H9 (cell line): ENCODE results near the gene RC3H2. TPM values are rescaled to one million over a fixed set of nuclear protein-coding genes. Genes with fewer than 3 reads are reported as not detected.

ENCODE experiments used
- DNase-seq: peaks from one replicate; pipeline ENCODE4 v3.0.0-alpha.2; 2017
- H2AFZ ChIP-seq: one replicate; pipeline ENCODE4 v1.6.1; 2013; ENCODE audit warnings: mild to moderate bottlenecking, low read length, control low read depth, moderate library complexity
- H2AK5ac ChIP-seq: 2 replicates; pipeline ENCODE4 v1.6.1; 2013; ENCODE audit warnings: low read length, control low read depth, mixed read lengths; ENCODE audit not compliant: insufficient read length
- H2BK120ac ChIP-seq: one replicate; pipeline ENCODE4 v1.6.1; 2013; ENCODE audit warnings: low read depth, mild to moderate bottlenecking, low read length, control low read depth, inconsistent platforms; ENCODE audit not compliant: poor library complexity, severe bottlenecking
- H2BK12ac ChIP-seq: 2 replicates; pipeline ENCODE4 v1.6.1; 2013; ENCODE audit warnings: low read length, control low read depth, mixed read lengths, low read depth; ENCODE audit not compliant: insufficient read length
- H2BK15ac ChIP-seq: 2 replicates; pipeline ENCODE4 v1.6.1; 2013; ENCODE audit warnings: low read depth, low read length, control low read depth
- H2BK20ac ChIP-seq: one replicate; pipeline ENCODE4 v1.6.1; 2013; ENCODE audit warnings: low read depth, mild to moderate bottlenecking, low read length, control low read depth, inconsistent platforms; ENCODE audit not compliant: poor library complexity, severe bottlenecking
- H2BK5ac ChIP-seq: 2 replicates; pipeline ENCODE4 v1.6.1; 2013; ENCODE audit warnings: low read length, control low read depth, mixed read lengths; ENCODE audit not compliant: insufficient read length
- H3K14ac ChIP-seq: 2 replicates; pipeline ENCODE4 v1.6.1; 2013; ENCODE audit warnings: low read length, control low read depth; ENCODE audit not compliant: insufficient read depth
- H3K18ac ChIP-seq: 2 replicates; pipeline ENCODE4 v1.6.1; 2013; ENCODE audit warnings: low read depth, mild to moderate bottlenecking, mixed read lengths, low read length, control low read depth; ENCODE audit not compliant: insufficient read length
- H3K23ac ChIP-seq: 2 replicates; pipeline ENCODE4 v1.6.1; 2013; ENCODE audit warnings: low read length, control low read depth, mixed read lengths, low read depth; ENCODE audit not compliant: insufficient read length
- H3K23me2 ChIP-seq: 2 replicates; pipeline ENCODE4 v1.6.1; 2013; ENCODE audit warnings: low read depth, mild to moderate bottlenecking, mixed read lengths, low read length, control low read depth; ENCODE audit not compliant: insufficient read length, poor library complexity, severe bottlenecking
- H3K27ac ChIP-seq: 2 replicates; pipeline ENCODE4 v1.5.1; 2013; ENCODE audit warnings: low read length, control low read depth, mixed read lengths, low read depth; ENCODE audit not compliant: insufficient read length
- H3K27me3 ChIP-seq: 2 replicates; pipeline ENCODE4 v1.6.1; 2013; ENCODE audit warnings: low read length, control low read depth, inconsistent platforms; ENCODE audit not compliant: insufficient read depth
- H3K4ac ChIP-seq: 2 replicates; pipeline ENCODE4 v1.6.1; 2013; ENCODE audit warnings: low read depth, mild to moderate bottlenecking, control low read depth, inconsistent platforms, low read length, moderate library complexity
- H3K4me1 ChIP-seq: 2 replicates; pipeline ENCODE4 v1.6.1; 2013; ENCODE audit warnings: low read length, control low read depth, inconsistent platforms; ENCODE audit not compliant: insufficient read depth
- H3K4me2 ChIP-seq: 2 replicates; pipeline ENCODE4 v1.6.1; 2013; ENCODE audit warnings: low read length, control low read depth, mixed read lengths; ENCODE audit not compliant: insufficient read length, insufficient read depth
- H3K56ac ChIP-seq: 2 replicates; pipeline ENCODE4 v1.6.1; 2013; ENCODE audit warnings: low read depth, mild to moderate bottlenecking, mixed read lengths, low read length, control low read depth; ENCODE audit not compliant: insufficient read length
- H3K79me1 ChIP-seq: 2 replicates; pipeline ENCODE4 v1.6.1; 2013; ENCODE audit warnings: low read depth, mild to moderate bottlenecking, moderate library complexity, low read length, control low read depth, inconsistent platforms; ENCODE audit not compliant: insufficient read depth, poor library complexity, severe bottlenecking
- H3K79me2 ChIP-seq: 2 replicates; pipeline ENCODE4 v1.6.1; 2013; ENCODE audit warnings: low read length, control low read depth, inconsistent platforms; ENCODE audit not compliant: insufficient read depth
- H3K9ac ChIP-seq: 2 replicates; pipeline ENCODE4 v1.6.1; 2013; ENCODE audit warnings: low read length, control low read depth, mixed read lengths; ENCODE audit not compliant: insufficient read length; ENCODE audit errors: extremely low read depth
- H3K9me3 ChIP-seq: one replicate; pipeline ENCODE4 v1.6.1; 2013; ENCODE audit warnings: low read depth, low read length, inconsistent platforms; ENCODE audit not compliant: control insufficient read depth
- H3T11ph ChIP-seq: one replicate; pipeline ENCODE4 v1.6.1; 2013; ENCODE audit warnings: mild to moderate bottlenecking, low read length, control low read depth, inconsistent platforms
- H4K20me1 ChIP-seq: one replicate; pipeline ENCODE4 v1.6.1; 2013; ENCODE audit not compliant: control insufficient read depth, insufficient read length, insufficient read depth
- H4K5ac ChIP-seq: 2 replicates; pipeline ENCODE4 v1.6.1; 2013; ENCODE audit warnings: low read depth, mild to moderate bottlenecking, mixed read lengths, low read length, control low read depth; ENCODE audit not compliant: insufficient read length
- H4K8ac ChIP-seq: replicated peaks from 2 replicates; pipeline ENCODE4 v1.6.1; 2013; ENCODE audit warnings: low read length, control low read depth, mixed read lengths, low read depth; ENCODE audit not compliant: insufficient read length
- H4K91ac ChIP-seq: 2 replicates; pipeline ENCODE4 v1.6.1; 2013; ENCODE audit warnings: low read depth, mild to moderate bottlenecking, moderate library complexity, mixed read lengths, low read length, control low read depth; ENCODE audit not compliant: insufficient read length
- H3K27ac Mint-ChIP-seq, 3 experiments: 2 replicates in 2 of 3; 3 replicates in 1 of 3; pipeline ENCODE4 v1.8.0; 2020 to 2021; ENCODE audit warnings: mixed read lengths in 3 of 3, mild to moderate bottlenecking in 1 of 3, moderate library complexity in 1 of 3
- H3K27me3 Mint-ChIP-seq: 2 replicates; pipeline ENCODE4 v1.8.0; 2021; ENCODE audit warnings: low read depth, mild to moderate bottlenecking, moderate library complexity, mixed read lengths
- H3K36me3 Mint-ChIP-seq, 3 experiments: 2 replicates in 2 of 3; 3 replicates in 1 of 3; pipeline ENCODE4 v1.8.0; 2020 to 2021; ENCODE audit warnings: low read depth in 3 of 3, mixed read lengths in 3 of 3; ENCODE audit not compliant: insufficient read depth in 1 of 3
- H3K4me1 Mint-ChIP-seq, 2 experiments: 2 replicates each; pipeline ENCODE4 v1.8.0; 2020; ENCODE audit warnings: mixed read lengths in 2 of 2
- H3K4me3 Mint-ChIP-seq, 2 experiments: 2 replicates in 1 of 2; 3 replicates in 1 of 2; pipeline ENCODE4 v1.8.0; 2020 to 2021; ENCODE audit warnings: mild to moderate bottlenecking in 2 of 2, mixed read lengths in 2 of 2, moderate library complexity in 1 of 2
- H3K9me3 Mint-ChIP-seq, 2 experiments: 2 replicates in 1 of 2; 3 replicates in 1 of 2; pipeline ENCODE4 v1.8.0; 2020; ENCODE audit warnings: mild to moderate bottlenecking in 2 of 2, mixed read lengths in 2 of 2, moderate library complexity in 1 of 2
- CTCF ChIP-seq: fragments of 200-600 bp; sonication (generic); conservative IDR thresholded peaks from 3 replicates; pipeline ENCODE4 v1.8.0; 2021; ENCODE audit warnings: antibody characterized with exemption, mild to moderate bottlenecking
- WGBS: extraction: QIAGEN DNeasy Blood & Tissue Kit; methylation state at CpG from one replicate; pipeline ENCODE4 v1.1.7; 2013; ENCODE audit warnings: missing lambda C conversion rate, low lambda C conversion rate, mixed read lengths; ENCODE audit not compliant: insufficient read length; ENCODE audit errors: extremely low coverage; 5-methylcytosine and 5-hydroxymethylcytosine counted together
- total RNA-seq: library from RNA; stranded (reverse); gene quantifications from 2 replicates; pipeline ENCODE4 v1.2.1, GENCODE V29; 2021

The RC3H2 gene
- total RNA-seq, 1 experiment from 2014 or later = 49.0 TPM

- Mint-ChIP-seq H3K27me3 (no peaks in the 10 kb centered on the region), H3K4me1 (no peaks in the 10 kb centered on the region), H3K36me3 (peaks cover 14 to 36% (median 31%) of the 10 kb centered on the region in 3 experiments), H3K9me3 (no peaks in the 10 kb centered on the region; a peak in 1 of 5 replicates), H3K4me3 (no peak overlapping the region), H3K27ac (no peak overlapping the region)
- H3K4me1 ChIP-seq = no peaks in the 10 kb centered on the region
- no peaks in the 10 kb centered on the region for H3K23me2 ChIP-seq
- no peak overlapping the region for H3K4ac ChIP-seq
- H3K14ac ChIP-seq = no peak overlapping the region
- WGBS = no CpG with 5 or more reads among the region's 3 CpGs
- H2BK12ac ChIP-seq = no peak overlapping the region
- H3K56ac ChIP-seq = no peak overlapping the region
- H3K9me3 ChIP-seq = no peaks in the 10 kb centered on the region
- no peak overlapping the region for H3K9ac ChIP-seq
- no peak overlapping the region for H4K8ac ChIP-seq
- no peak overlapping the region for H3K18ac ChIP-seq
- no peaks in the 10 kb centered on the region for H4K20me1 ChIP-seq
- no peak overlapping the region for H2AFZ ChIP-seq
- no peak overlapping the region for H2BK120ac ChIP-seq
- H4K5ac ChIP-seq = no peak overlapping the region
- no peaks in the 10 kb centered on the region for H3K27me3 ChIP-seq
- no peaks in the 10 kb centered on the region for H3K79me1 ChIP-seq
- no peak overlapping the region for H4K91ac ChIP-seq
- DNase-seq = no peak
- H3T11ph ChIP-seq = no peak overlapping the region
- H2BK15ac ChIP-seq = no peak overlapping the region
- no peak for TF ChIP-seq CTCF
- H3K27ac ChIP-seq = no peak overlapping the region
- no peak overlapping the region for H2AK5ac ChIP-seq
- H2BK20ac ChIP-seq = no peak overlapping the region
- no peak overlapping the region for H2BK5ac ChIP-seq
- H3K79me2 ChIP-seq = no peaks in the 10 kb centered on the region
- H3K4me2 ChIP-seq = no peak overlapping the region
- H3K23ac ChIP-seq = no peak overlapping the region
Measured at GRCh38 chr9:122845116-122845515, 60.0 kb downstream of the RC3H2 start.
